Natural killer cell (primary cell): ENCODE measurements around the gene TADA3. TPM values are rescaled to one million over a fixed set of nuclear protein-coding genes. Genes with fewer than 3 reads are reported as not detected.

Experiments used
- ATAC-seq, 3 donors: fragments of 150-1000 bp in 2 of 3; fragments of 200-7000 bp in 1 of 3; cut with Tn5 transposase; 1 replicate in 1 of 3; 2 replicates in 2 of 3; pipeline ENCODE4 v1.10.0; 2021; ENCODE audit warnings: mild to moderate bottlenecking in 2 of 3, moderate library complexity in 2 of 3
- DNase-seq, 2 donors: peaks; one replicate each; pipeline versions ENCODE4 v3.0.0 to v3.0.0-alpha.2; 2013 to 2021; ENCODE audit warnings: mixed read lengths in 1 of 2
- H3K27ac ChIP-seq: one replicate; pipeline ENCODE4 v1.5.1; 2013; ENCODE audit warnings: mild to moderate bottlenecking, low read length
- H3K27me3 ChIP-seq: one replicate; pipeline ENCODE4 v1.6.1; 2013; ENCODE audit warnings: low read length; ENCODE audit not compliant: control insufficient read depth, insufficient read depth
- H3K36me3 ChIP-seq: one replicate; pipeline ENCODE4 v1.6.1; 2013; ENCODE audit warnings: low read length; ENCODE audit not compliant: control insufficient read depth, insufficient read depth
- H3K4me1 ChIP-seq: one replicate; pipeline ENCODE4 v1.6.1; 2013; ENCODE audit warnings: low read length; ENCODE audit not compliant: control insufficient read depth, insufficient read depth
- H3K4me3 ChIP-seq: one replicate; pipeline ENCODE4 v1.5.1; 2013; ENCODE audit warnings: low read length
- H3K9me3 ChIP-seq: one replicate; pipeline ENCODE4 v1.6.1; 2013; ENCODE audit warnings: low read length; ENCODE audit not compliant: control insufficient read depth, insufficient read depth
- H3K27ac Mint-ChIP-seq, 2 donors: one replicate each; pipeline ENCODE4 v1.8.0; 2022; ENCODE audit warnings: mild to moderate bottlenecking in 2 of 2, mixed read lengths in 2 of 2, moderate library complexity in 1 of 2
- H3K27me3 Mint-ChIP-seq, 2 donors: one replicate each; pipeline ENCODE4 v1.8.0; 2022; ENCODE audit warnings: low read depth in 2 of 2, mixed read lengths in 2 of 2
- H3K36me3 Mint-ChIP-seq: one replicate; pipeline ENCODE4 v1.8.0; 2022; ENCODE audit warnings: mixed read lengths
- H3K4me1 Mint-ChIP-seq, 2 donors: one replicate each; pipeline ENCODE4 v1.8.0; 2022; ENCODE audit warnings: mixed read lengths in 2 of 2
- H3K4me3 Mint-ChIP-seq: one replicate; pipeline ENCODE4 v1.8.0; 2022; ENCODE audit warnings: mild to moderate bottlenecking, moderate library complexity, mixed read lengths
- H3K9me3 Mint-ChIP-seq, 2 donors: one replicate each; pipeline ENCODE4 v1.8.0; 2022; ENCODE audit warnings: mixed read lengths in 2 of 2
- CTCF ChIP-seq: fragments of 200-600 bp; IDR thresholded peaks from one replicate; pipeline ENCODE4 v1.8.0; 2022; ENCODE audit warnings: antibody characterized with exemption
- WGBS: methylation state at CpG from one replicate; pipeline ENCODE4 v1.1.7; 2013; ENCODE audit warnings: missing lambda C conversion rate; ENCODE audit not compliant: insufficient coverage; 5-methylcytosine and 5-hydroxymethylcytosine counted together
- intact Hi-C: fragments of 100-400 bp; cut with micrococcal nuclease; formaldehyde crosslinking; loops from one replicate; pipeline ENCODE4 v1.14.2; 2022
- total RNA-seq, 4 donors: library from RNA; stranded (reverse); fragments of 120-200 nt in 1 of 4; gene quantifications; one replicate each; pipeline versions ENCODE4 v1.2.3 to v1.2.4, GENCODE V29; 2013 to 2022

The TADA3 gene
- total RNA-seq, 3 donors from 2014 or later (not counting 1 experiment from before 2014, with no cell fraction given), result 59.2 to 73.7 (median 69.2) TPM

- no peak overlapping the region for H3K4me3 ChIP-seq
- no peak for DNase-seq
- no peak overlapping the region for H3K27ac ChIP-seq
- no peaks in the 10 kb centered on the region for H3K27me3 Mint-ChIP-seq
- peaks cover 19% of the 10 kb centered on the region for H3K36me3 ChIP-seq
- peaks cover under 1% of the 10 kb centered on the region for H3K4me1 ChIP-seq
- no peak overlapping the region for H3K27ac Mint-ChIP-seq
- WGBS, result 96% methylated on average over 5 of the region's 5 CpGs
- ATAC-seq, result no peak
- no peaks in the 10 kb centered on the region for H3K27me3 ChIP-seq
- H3K4me1 Mint-ChIP-seq, result peaks cover 3 to 19% of the 10 kb centered on the region in 2 donors
- intact Hi-C loops, result no loop called here
- no peaks in the 10 kb centered on the region for H3K9me3 ChIP-seq
- H3K4me3 Mint-ChIP-seq, result no peak overlapping the region
- no peaks in the 10 kb centered on the region for H3K36me3 Mint-ChIP-seq
- no peaks in the 10 kb centered on the region for H3K9me3 Mint-ChIP-seq
- TF ChIP-seq CTCF, result no peak
Measured at GRCh38 chr3:9761919-9762318, 30.4 kb downstream of the TADA3 start.

- Mint-ChIP-seq H3K4me1 (peaks cover 0 to 13% of the 10 kb centered on the region in 2 donors), H3K4me3 (no peak overlapping the region), H3K27ac (no peak overlapping the region), H3K9me3 (no peaks in the 10 kb centered on the region), H3K27me3 (no peaks in the 10 kb centered on the region), H3K36me3 (no peaks in the 10 kb centered on the region)
- no peak for TF ChIP-seq CTCF
- H3K4me1 ChIP-seq, result no peaks in the 10 kb centered on the region
- no peak overlapping the region for H3K4me3 ChIP-seq
- no peak overlapping the region for H3K27ac ChIP-seq
- no peaks in the 10 kb centered on the region for H3K27me3 ChIP-seq
- intact Hi-C loops, result no loop called here
- peaks cover 29% of the 10 kb centered on the region for H3K36me3 ChIP-seq
- ATAC-seq (no peak), DNase-seq (no peak)
- WGBS, result 94% methylated on average over 9 of the region's 10 CpGs
- no peaks in the 10 kb centered on the region for H3K9me3 ChIP-seq
Measured at GRCh38 chr3:9760779-9761505, 31.3 kb downstream of the TADA3 start.

GRCh38 chr3:9757427-9757826 is 34.8 kb downstream of the TADA3 start:
- Mint-ChIP-seq H3K36me3 (no peaks in the 10 kb centered on the region), H3K27me3 (no peaks in the 10 kb centered on the region), H3K27ac (no peak overlapping the region), H3K4me1 (peaks cover 18 to 28% of the 10 kb centered on the region in 2 donors), H3K4me3 (no peak overlapping the region), H3K9me3 (no peaks in the 10 kb centered on the region)
- Histone ChIP-seq H3K4me3 (no peak overlapping the region), H3K27me3 (no peaks in the 10 kb centered on the region), H3K9me3 (no peaks in the 10 kb centered on the region), H3K36me3 (peaks cover 48% of the 10 kb centered on the region), H3K4me1 (peaks cover 9% of the 10 kb centered on the region), H3K27ac (no peak overlapping the region)
- ATAC-seq (no peak), DNase-seq (no peak)
- intact Hi-C loops, result no loop called here
- no peak for TF ChIP-seq CTCF
- WGBS, result 95% methylated on average over 13 of the region's 13 CpGs

GRCh38 chr3:9754678-9755077 is 37.6 kb downstream of the TADA3 start:
- no peaks in the 10 kb centered on the region for H3K9me3 Mint-ChIP-seq
- no peak for TF ChIP-seq CTCF
- Histone ChIP-seq H3K4me3 (no peak overlapping the region), H3K27me3 (no peaks in the 10 kb centered on the region), H3K9me3 (no peaks in the 10 kb centered on the region), H3K36me3 (peaks cover 58% of the 10 kb centered on the region), H3K27ac (no peak overlapping the region), H3K4me1 (peaks cover 32% of the 10 kb centered on the region)
- intact Hi-C loops, result loop anchor here (5.0 kb wide), 1 partner anchor 53 kb away; no protein-coding TSS in a partner anchor
- WGBS, result 95% methylated on average over 8 of the region's 8 CpGs
- H3K36me3 Mint-ChIP-seq, result no peaks in the 10 kb centered on the region
- H3K4me1 Mint-ChIP-seq, result peaks cover 43 to 53% of the 10 kb centered on the region in 2 donors
- no peaks in the 10 kb centered on the region for H3K27me3 Mint-ChIP-seq
- H3K27ac Mint-ChIP-seq, result no peak overlapping the region
- ATAC-seq, result no peak
- H3K4me3 Mint-ChIP-seq, result no peak overlapping the region
- DNase-seq, result no peak
